ENCODE measurements around the gene LCN12.
A peak's percentile ranks its signal among the peaks of the same experiment; 100 is the strongest.

LCN12 gene

DNA sequence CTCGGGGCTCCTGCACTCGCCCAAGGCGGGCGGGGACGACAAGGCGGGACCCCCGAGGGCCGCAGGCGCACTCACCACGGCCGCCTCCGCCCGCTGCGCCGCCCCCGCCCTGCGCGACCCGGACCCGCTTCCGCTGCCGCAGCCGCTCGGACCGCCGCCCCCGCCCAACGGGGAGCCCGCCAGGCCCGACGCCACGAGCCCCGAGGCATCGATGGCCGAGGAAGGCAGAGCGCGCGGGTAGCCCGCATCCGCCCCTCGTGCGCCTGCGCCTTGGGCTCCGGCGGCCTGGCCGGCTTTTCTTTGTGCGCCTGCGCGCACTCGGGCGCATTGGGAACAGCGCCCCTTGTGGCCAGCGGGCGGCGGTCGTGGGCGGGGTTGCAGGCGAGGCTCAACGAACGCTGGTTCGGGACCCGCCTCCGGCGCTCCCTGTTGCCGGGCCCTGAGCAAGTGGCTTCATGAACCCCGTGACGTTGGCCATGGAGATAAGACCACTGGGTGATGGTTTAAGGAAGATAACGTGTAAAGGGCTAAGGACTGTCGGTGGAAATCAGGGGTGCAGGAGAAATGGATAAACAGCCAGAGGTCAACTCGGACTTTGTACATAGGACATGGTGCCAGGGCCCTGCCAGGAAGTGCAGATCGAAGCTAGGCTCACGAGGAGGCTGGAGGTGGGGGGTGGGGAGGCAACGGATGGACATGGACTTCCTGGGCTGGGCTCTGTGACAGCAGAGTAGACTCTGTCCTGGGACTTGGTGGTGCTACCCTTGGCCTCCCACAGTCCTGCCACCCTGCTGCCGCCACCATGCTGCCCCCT, 7.3 kb upstream of the LCN12 start, which contains the start of the genes C8G and FBXW5:
Gene C8G (plus strand): TSS at position 725 of the 814 bp plus-strand sequence. CDS start 78 bp downstream, at position 803.
Gene FBXW5 (minus strand): TSS at position 220 of the 814 bp plus-strand sequence. CDS start 655 bp downstream, outside the sequence.
- Histone ChIP-seq H3K36me3 (replicated peaks in 1 of 2; ENCODE audit: control insufficient read depth in 2 of 2, insufficient read depth in 2 of 2, low read length in 2 of 2) (peaks cover 31 to 37% of the 10 kb centered on the region in 2 donors), H3K4me3 (ENCODE audit: low read length in 2 of 2) (peak within 1 kb of the TSS; percentile 92 to 96), H2BK120ac (ENCODE audit: low read depth, low read length) (peak within 1 kb of the TSS; percentile 4), H3K4me1 (ENCODE audit: control insufficient read depth in 2 of 2, insufficient read depth in 1 of 2, low read depth in 1 of 2, low read length in 2 of 2) (peaks cover 10% of the 10 kb centered on the region in 2 donors), H3K9ac (ENCODE audit: low read depth, low read length, poor library complexity) (peak within 1 kb of the TSS; percentile 97), H3K27ac (replicated peaks; ENCODE audit: low read length) (peak within 1 kb of the TSS; percentile 72), H3K14ac (ENCODE audit: low read length) (peak within 1 kb of the TSS; percentile 84), H4K8ac (ENCODE audit: low read depth, low read length) (peak within 1 kb of the TSS; percentile 52), H3K79me1 (ENCODE audit: low read depth, low read length) (peaks cover 19% of the 10 kb centered on the region), H2BK15ac (ENCODE audit: low read length) (peak within 1 kb of the TSS; percentile 93), H3K27me3 (ENCODE audit: control insufficient read depth in 3 of 3, insufficient read depth in 3 of 3, low read depth in 1 of 3, low read length in 3 of 3) (no peaks in the 10 kb centered on the region), H2AFZ (ENCODE audit: low read length) (peak within 1 kb of the TSS; percentile 84), H2AK5ac (ENCODE audit: low read depth, low read length) (peak within 1 kb of the TSS; percentile 84), H3K9me3 (replicated peaks in 1 of 2; ENCODE audit: control insufficient read depth in 2 of 2, insufficient read depth in 1 of 2, low read depth in 1 of 2, low read length in 2 of 2) (peaks cover 0 to 2% of the 10 kb centered on the region in 2 donors), H3K4me2 (ENCODE audit: insufficient read depth, low read length, poor library complexity, severe bottlenecking) (peak within 1 kb of the TSS; percentile 91), H3K23ac (ENCODE audit: low read depth, low read length, poor library complexity) (peak within 1 kb of the TSS; percentile 97), H4K91ac (ENCODE audit: low read depth, low read length, poor library complexity) (no peak within 1 kb of the TSS), H2BK5ac (ENCODE audit: low read length) (peak within 1 kb of the TSS; percentile 87), H3K4ac (ENCODE audit: low read length) (peak within 1 kb of the TSS; percentile 38), H3K18ac (ENCODE audit: low read length) (peak within 1 kb of the TSS; percentile 97), H2BK12ac (ENCODE audit: low read length) (peak within 1 kb of the TSS; percentile 95)
- WGBS, 2 donors (ENCODE audit: extremely low coverage in 2 of 2, insufficient read length in 2 of 2, insufficient replicate concordance in 1 of 2) = no CpG with 5 or more reads among the region's 74 CpGs
- peak; percentile 94 for DNase-seq (ENCODE audit: low spot score)

DNA sequence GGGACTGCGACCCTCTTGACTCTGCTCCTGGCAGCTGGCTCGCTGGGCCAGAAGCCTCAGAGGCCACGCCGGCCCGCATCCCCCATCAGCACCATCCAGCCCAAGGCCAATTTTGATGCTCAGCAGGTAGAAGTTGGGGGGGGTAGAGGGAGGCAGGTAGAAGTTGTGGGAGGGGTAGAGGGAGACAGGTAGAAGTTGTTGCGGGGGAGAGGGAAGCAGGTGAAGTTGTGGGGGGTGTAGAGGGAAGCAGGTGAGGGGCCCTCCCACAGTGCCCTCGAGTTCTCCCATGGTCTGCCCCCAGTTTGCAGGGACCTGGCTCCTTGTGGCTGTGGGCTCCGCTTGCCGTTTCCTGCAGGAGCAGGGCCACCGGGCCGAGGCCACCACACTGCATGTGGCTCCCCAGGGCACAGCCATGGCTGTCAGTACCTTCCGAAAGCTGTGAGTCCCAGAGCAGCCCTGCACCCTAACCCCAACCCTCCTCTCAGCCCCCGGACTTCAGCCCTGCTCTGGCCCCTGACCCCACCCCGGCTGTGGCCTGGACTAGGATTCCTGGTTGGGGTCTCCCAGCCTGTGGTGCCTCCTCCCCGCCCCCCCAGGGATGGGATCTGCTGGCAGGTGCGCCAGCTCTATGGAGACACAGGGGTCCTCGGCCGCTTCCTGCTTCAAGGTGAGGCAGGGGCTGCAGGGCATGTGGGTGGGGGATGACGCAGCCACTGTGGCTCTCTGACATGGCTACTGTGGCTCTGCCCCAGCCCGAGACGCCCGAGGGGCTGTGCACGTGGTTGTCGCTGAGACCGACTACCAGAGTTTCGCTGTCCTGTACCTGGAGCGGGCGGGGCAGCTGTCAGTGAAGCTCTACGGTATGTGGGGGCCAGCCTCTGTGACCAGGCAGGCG, 6.5 kb upstream of the LCN12 start:
- Histone ChIP-seq H3K9ac (ENCODE audit: low read depth, low read length, poor library complexity) (peak overlapping the region; percentile 21), H3K79me1 (ENCODE audit: low read depth, low read length) (peaks cover 19% of the 10 kb centered on the region), H2AFZ (ENCODE audit: low read length) (peak overlapping the region; percentile 66), H3K4me2 (ENCODE audit: insufficient read depth, low read length, poor library complexity, severe bottlenecking) (no peak overlapping the region), H3K27me3 (ENCODE audit: control insufficient read depth in 3 of 3, insufficient read depth in 3 of 3, low read depth in 1 of 3, low read length in 3 of 3) (no peaks in the 10 kb centered on the region), H3K36me3 (replicated peaks in 1 of 2; ENCODE audit: control insufficient read depth in 2 of 2, insufficient read depth in 2 of 2, low read length in 2 of 2) (peaks cover 25 to 28% of the 10 kb centered on the region in 2 donors), H2BK15ac (ENCODE audit: low read length) (peak overlapping the region; percentile 93), H2BK5ac (ENCODE audit: low read length) (peak overlapping the region; percentile 60), H2BK12ac (ENCODE audit: low read length) (peak overlapping the region; percentile 95), H3K14ac (ENCODE audit: low read length) (peak overlapping the region; percentile 59), H3K23ac (ENCODE audit: low read depth, low read length, poor library complexity) (peak overlapping the region; percentile 80), H3K9me3 (replicated peaks in 1 of 2; ENCODE audit: control insufficient read depth in 2 of 2, insufficient read depth in 1 of 2, low read depth in 1 of 2, low read length in 2 of 2) (no peaks in the 10 kb centered on the region), H4K91ac (ENCODE audit: low read depth, low read length, poor library complexity) (no peak overlapping the region), H2BK120ac (ENCODE audit: low read depth, low read length) (peak overlapping the region; percentile 4), H2AK5ac (ENCODE audit: low read depth, low read length) (peak overlapping the region; percentile 71), H3K27ac (replicated peaks; ENCODE audit: low read length) (no peak overlapping the region), H4K8ac (ENCODE audit: low read depth, low read length) (no peak overlapping the region), H3K4me1 (ENCODE audit: control insufficient read depth in 2 of 2, insufficient read depth in 1 of 2, low read depth in 1 of 2, low read length in 2 of 2) (peaks cover 14 to 15% of the 10 kb centered on the region in 2 donors), H3K4me3 (ENCODE audit: low read length in 2 of 2) (no peak overlapping the region), H3K4ac (ENCODE audit: low read length) (no peak overlapping the region), H3K18ac (ENCODE audit: low read length) (peak overlapping the region; percentile 84)
- no peak for DNase-seq (ENCODE audit: low spot score)
- no CpG with 5 or more reads among the region's 30 CpGs for WGBS, 2 donors (ENCODE audit: extremely low coverage in 2 of 2, insufficient read length in 2 of 2, insufficient replicate concordance in 1 of 2)

DNA sequence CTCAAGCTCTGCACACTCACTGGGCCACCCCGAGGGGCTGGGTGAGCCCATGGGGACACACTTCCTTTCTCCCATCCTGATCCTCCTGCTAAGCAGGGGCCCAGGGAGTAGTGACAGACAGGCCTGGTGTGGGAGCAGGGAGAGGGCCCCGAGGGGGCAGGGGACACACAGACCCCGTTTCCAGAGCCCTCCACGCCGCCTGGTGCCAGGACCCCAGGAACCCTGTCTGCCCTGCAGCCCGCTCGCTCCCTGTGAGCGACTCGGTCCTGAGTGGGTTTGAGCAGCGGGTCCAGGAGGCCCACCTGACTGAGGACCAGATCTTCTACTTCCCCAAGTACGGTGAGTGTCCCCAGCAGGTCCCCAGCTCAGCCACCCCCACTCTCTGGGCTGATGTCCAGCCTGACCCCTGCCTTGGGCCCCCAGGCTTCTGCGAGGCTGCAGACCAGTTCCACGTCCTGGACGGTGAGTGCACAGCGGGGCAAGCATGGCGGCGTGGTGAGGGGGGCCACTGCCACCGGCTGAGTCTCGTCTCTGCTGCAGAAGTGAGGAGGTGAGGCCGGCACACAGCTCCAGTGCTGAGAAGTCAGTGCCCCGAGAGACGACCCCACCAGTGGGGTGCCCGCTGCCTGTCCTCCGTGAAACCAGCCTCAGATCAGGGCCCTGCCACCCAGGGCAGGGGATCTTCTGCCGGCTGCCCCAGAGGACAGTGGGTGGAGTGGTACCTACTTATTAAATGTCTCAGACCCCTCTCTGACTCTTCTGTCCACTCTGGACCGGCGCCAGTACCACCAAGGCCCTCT, 5.6 kb upstream of the LCN12 start:
- Histone ChIP-seq H2BK12ac (ENCODE audit: low read length) (peak overlapping the region; percentile 41), H3K4me1 (ENCODE audit: control insufficient read depth in 2 of 2, insufficient read depth in 1 of 2, low read depth in 1 of 2, low read length in 2 of 2) (peaks cover 17 to 18% of the 10 kb centered on the region in 2 donors), H4K91ac (ENCODE audit: low read depth, low read length, poor library complexity) (no peak overlapping the region), H3K9me3 (replicated peaks in 1 of 2; ENCODE audit: control insufficient read depth in 2 of 2, insufficient read depth in 1 of 2, low read depth in 1 of 2, low read length in 2 of 2) (no peaks in the 10 kb centered on the region), H3K79me1 (ENCODE audit: low read depth, low read length) (peaks cover 17% of the 10 kb centered on the region), H4K8ac (ENCODE audit: low read depth, low read length) (peak overlapping the region; percentile 43), H3K4me2 (ENCODE audit: insufficient read depth, low read length, poor library complexity, severe bottlenecking) (no peak overlapping the region), H3K18ac (ENCODE audit: low read length) (peak overlapping the region; percentile 28), H3K4ac (ENCODE audit: low read length) (no peak overlapping the region), H2BK15ac (ENCODE audit: low read length) (peak overlapping the region; percentile 93), H2AK5ac (ENCODE audit: low read depth, low read length) (peak overlapping the region; percentile 71), H2AFZ (ENCODE audit: low read length) (no peak overlapping the region), H2BK5ac (ENCODE audit: low read length) (peak overlapping the region; percentile 94), H3K36me3 (replicated peaks in 1 of 2; ENCODE audit: control insufficient read depth in 2 of 2, insufficient read depth in 2 of 2, low read length in 2 of 2) (peaks cover 17 to 20% of the 10 kb centered on the region in 2 donors), H3K27me3 (ENCODE audit: control insufficient read depth in 3 of 3, insufficient read depth in 3 of 3, low read depth in 1 of 3, low read length in 3 of 3) (no peaks in the 10 kb centered on the region), H3K4me3 (ENCODE audit: low read length in 2 of 2) (no peak overlapping the region), H3K9ac (ENCODE audit: low read depth, low read length, poor library complexity) (no peak overlapping the region), H3K27ac (replicated peaks; ENCODE audit: low read length) (no peak overlapping the region), H2BK120ac (ENCODE audit: low read depth, low read length) (no peak overlapping the region), H3K14ac (ENCODE audit: low read length) (peak overlapping the region; percentile 38), H3K23ac (ENCODE audit: low read depth, low read length, poor library complexity) (peak overlapping the region; percentile 80)
- WGBS, 2 donors (ENCODE audit: extremely low coverage in 2 of 2, insufficient read length in 2 of 2, insufficient replicate concordance in 1 of 2) = no CpG with 5 or more reads among the region's 27 CpGs
- DNase-seq (ENCODE audit: low spot score) = no peak
